Type B pancreatic cell (in vitro differentiated cells): Measurements from ENCODE around the gene RNF175. TPM values are rescaled to one million over a fixed set of nuclear protein-coding genes. Genes with fewer than 3 reads are reported as not detected.

ENCODE experiments used
- DNase-seq: peaks from one replicate; pipeline ENCODE4 v3.0.0; 2021; ENCODE audit warnings: mixed read lengths; ENCODE audit not compliant: unreplicated experiment; ENCODE audit errors: extremely low spot score
- H3K27ac Mint-ChIP-seq: 2 replicates; pipeline ENCODE4 v1.8.0; 2021; ENCODE audit warnings: mild to moderate bottlenecking, mixed read lengths
- H3K27me3 Mint-ChIP-seq: 2 replicates; pipeline ENCODE4 v1.8.0; 2021; ENCODE audit warnings: mixed read lengths
- H3K36me3 Mint-ChIP-seq: 2 replicates; pipeline ENCODE4 v1.8.0; 2021; ENCODE audit warnings: mixed read lengths
- H3K4me1 Mint-ChIP-seq: one replicate; pipeline ENCODE4 v1.8.0; 2021; ENCODE audit warnings: mixed read lengths; ENCODE audit not compliant: unreplicated experiment
- H3K4me3 Mint-ChIP-seq: 2 replicates; pipeline ENCODE4 v1.8.0; 2021; ENCODE audit warnings: mild to moderate bottlenecking, mixed read lengths
- H3K9me3 Mint-ChIP-seq: 2 replicates; pipeline ENCODE4 v1.8.0; 2021; ENCODE audit warnings: mixed read lengths
- CTCF ChIP-seq: fragments of 200-600 bp; sonication (generic); conservative IDR thresholded peaks from 2 replicates; pipeline ENCODE4 v1.5.0; 2021; ENCODE audit warnings: antibody characterized with exemption, mild to moderate bottlenecking
- total RNA-seq: library from RNA; stranded (reverse); gene quantifications from 2 replicates; pipeline ENCODE4 v1.2.1, GENCODE V29; 2021; ENCODE audit warnings: low replicate concordance

The RNF175 gene
- total RNA-seq, 1 donor from 2014 or later: 11.3 TPM

- Mint-ChIP-seq H3K36me3 (no peaks in the 10 kb centered on the region), H3K27ac (no peak overlapping the region), H3K27me3 (no peaks in the 10 kb centered on the region), H3K4me3 (no peak overlapping the region), H3K4me1 (peaks cover 11% of the 10 kb centered on the region), H3K9me3 (no peaks in the 10 kb centered on the region)
- DNase-seq: no peak
- no peak for TF ChIP-seq CTCF
Observed at GRCh38 chr4:153729895-153730294, 29.9 kb downstream of the RNF175 start.

GRCh38 chr4:153728660-153729059, 31.2 kb downstream of the RNF175 start:
- Mint-ChIP-seq H3K36me3 (no peaks in the 10 kb centered on the region), H3K4me1 (peaks cover 11% of the 10 kb centered on the region)

GRCh38 chr4:153728151-153728550, 31.7 kb downstream of the RNF175 start:
- DNase-seq: no peak
- Mint-ChIP-seq H3K4me1 (peaks cover 11% of the 10 kb centered on the region), H3K27ac (no peak overlapping the region), H3K36me3 (no peaks in the 10 kb centered on the region), H3K27me3 (peaks cover 3% of the 10 kb centered on the region), H3K4me3 (no peak overlapping the region), H3K9me3 (no peaks in the 10 kb centered on the region)
- TF ChIP-seq CTCF: no peak

More at GRCh38 chr4:153728660-153729059, 31.2 kb downstream of the RNF175 start:
- TF ChIP-seq CTCF: no peak
- no peak for DNase-seq
- Mint-ChIP-seq H3K9me3 (no peaks in the 10 kb centered on the region), H3K27me3 (peaks cover 3% of the 10 kb centered on the region), H3K4me3 (no peak overlapping the region), H3K27ac (no peak overlapping the region)

- Mint-ChIP-seq H3K36me3 (no peaks in the 10 kb centered on the region), H3K27ac (no peak overlapping the region), H3K9me3 (no peaks in the 10 kb centered on the region), H3K4me3 (no peak overlapping the region), H3K4me1 (peaks cover 1% of the 10 kb centered on the region), H3K27me3 (peaks cover 3% of the 10 kb centered on the region)
- no peak for TF ChIP-seq CTCF
- DNase-seq: no peak
Observed at GRCh38 chr4:153725831-153726154, 34.0 kb downstream of the RNF175 start.

- no peak overlapping the region for H3K27ac Mint-ChIP-seq
- no peak for TF ChIP-seq CTCF
Observed at GRCh38 chr4:153725136-153725830, 34.5 kb downstream of the RNF175 start.

More at GRCh38 chr4:153725136-153725830, 34.5 kb downstream of the RNF175 start:
- Mint-ChIP-seq H3K4me3 (no peak overlapping the region), H3K4me1 (no peaks in the 10 kb centered on the region), H3K9me3 (no peaks in the 10 kb centered on the region), H3K36me3 (no peaks in the 10 kb centered on the region), H3K27me3 (peaks cover 3% of the 10 kb centered on the region)
- no peak for DNase-seq
